CD4-positive, alpha-beta T cell treated with Interleukin-21 for 1 hour (primary cell): ENCODE data around the gene SLC6A14.

Experiments used
- DNase-seq: peaks from one replicate; pipeline ENCODE4 v3.0.0-alpha.2; 2020

The SLC6A14 gene, protein sequence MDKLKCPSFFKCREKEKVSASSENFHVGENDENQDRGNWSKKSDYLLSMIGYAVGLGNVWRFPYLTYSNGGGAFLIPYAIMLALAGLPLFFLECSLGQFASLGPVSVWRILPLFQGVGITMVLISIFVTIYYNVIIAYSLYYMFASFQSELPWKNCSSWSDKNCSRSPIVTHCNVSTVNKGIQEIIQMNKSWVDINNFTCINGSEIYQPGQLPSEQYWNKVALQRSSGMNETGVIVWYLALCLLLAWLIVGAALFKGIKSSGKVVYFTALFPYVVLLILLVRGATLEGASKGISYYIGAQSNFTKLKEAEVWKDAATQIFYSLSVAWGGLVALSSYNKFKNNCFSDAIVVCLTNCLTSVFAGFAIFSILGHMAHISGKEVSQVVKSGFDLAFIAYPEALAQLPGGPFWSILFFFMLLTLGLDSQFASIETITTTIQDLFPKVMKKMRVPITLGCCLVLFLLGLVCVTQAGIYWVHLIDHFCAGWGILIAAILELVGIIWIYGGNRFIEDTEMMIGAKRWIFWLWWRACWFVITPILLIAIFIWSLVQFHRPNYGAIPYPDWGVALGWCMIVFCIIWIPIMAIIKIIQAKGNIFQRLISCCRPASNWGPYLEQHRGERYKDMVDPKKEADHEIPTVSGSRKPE

DNA sequence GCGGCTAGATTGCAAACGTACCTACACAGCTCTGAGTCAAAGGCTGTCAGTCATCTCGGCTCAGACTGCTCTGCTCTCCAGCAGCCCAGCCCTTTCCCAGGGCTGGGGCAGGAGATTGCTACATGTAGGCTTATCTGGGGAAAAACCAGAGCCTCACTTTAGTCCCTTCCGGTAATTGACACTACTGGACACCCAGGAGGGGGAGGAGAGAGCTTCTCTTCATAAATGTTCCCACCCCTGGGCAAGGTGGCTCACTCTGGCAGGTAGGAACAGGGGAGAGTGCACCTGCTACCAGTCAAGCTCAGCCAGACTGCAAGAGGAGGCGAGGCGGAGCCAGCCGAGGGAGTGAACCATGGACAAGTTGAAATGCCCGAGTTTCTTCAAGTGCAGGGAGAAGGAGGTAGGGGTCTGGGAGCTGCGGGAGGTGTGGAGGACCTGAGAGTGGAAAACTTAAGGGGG lies at the start of gene SLC6A14:
Gene SLC6A14, plus strand, starts transcription at position 249 of the 459 bp plus-strand sequence. Its CDS starts 104 bp downstream, at position 353.
- DNase-seq: no peak

DNA sequence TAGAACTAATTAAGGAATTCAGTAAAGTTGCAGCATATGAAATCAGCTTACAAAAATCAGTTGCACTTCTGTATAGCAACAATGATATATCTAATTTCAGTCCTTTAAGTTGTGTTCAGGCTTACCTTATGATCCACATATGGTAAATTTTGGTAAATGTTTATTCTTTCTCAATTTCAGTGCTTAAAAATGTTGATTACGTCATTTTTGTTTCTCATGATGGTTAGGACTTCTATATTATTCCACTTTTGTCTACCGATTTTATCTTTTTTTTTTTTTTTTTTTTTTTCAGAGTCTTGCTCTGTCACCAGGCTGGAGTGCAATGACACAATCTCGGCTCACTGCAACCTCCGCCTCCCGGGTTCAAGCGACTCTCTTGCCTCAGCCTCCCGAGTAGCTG lies 40.7 kb upstream of the SLC6A14 start:
- no peak for DNase-seq

DNA sequence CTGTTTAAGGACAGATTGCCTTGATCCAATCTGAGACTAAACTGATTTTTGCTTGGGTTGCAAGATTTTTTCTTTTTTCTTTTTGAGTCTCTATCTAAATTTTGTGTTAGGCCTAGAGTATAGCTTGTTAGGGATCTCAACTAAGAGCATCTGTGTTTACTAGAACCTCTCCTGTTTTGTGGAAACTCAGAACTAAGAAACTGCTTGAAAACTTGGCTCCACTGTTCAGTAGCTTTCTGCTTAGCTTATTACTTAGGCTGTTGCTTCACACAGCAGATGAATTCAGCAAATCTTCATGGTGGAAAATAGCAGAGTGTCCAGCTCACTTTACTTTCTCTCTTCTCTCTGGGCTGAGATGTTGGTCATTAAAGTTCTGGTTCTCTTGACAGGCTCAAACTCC lies 36.7 kb upstream of the SLC6A14 start:
- DNase-seq: no peak

DNA sequence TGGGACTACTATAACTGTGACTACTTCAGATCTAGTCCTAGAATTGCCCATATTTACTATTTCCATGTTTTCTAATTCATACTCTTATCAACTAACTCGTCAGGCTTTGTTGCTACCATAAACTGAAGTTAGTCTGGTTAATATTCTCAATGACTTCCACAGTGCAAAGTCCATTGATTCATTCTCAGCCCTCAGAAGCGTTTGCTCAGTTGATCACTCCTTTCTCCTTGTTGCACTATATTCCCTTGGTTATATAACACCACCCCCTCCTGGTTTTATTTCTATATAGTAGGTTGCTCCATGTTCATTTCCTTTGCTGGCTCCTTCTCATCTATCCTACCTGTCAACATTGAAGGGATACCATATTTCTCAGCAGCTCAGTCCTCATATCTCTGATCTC lies 27.2 kb upstream of the SLC6A14 start:
- DNase-seq: no peak

DNA sequence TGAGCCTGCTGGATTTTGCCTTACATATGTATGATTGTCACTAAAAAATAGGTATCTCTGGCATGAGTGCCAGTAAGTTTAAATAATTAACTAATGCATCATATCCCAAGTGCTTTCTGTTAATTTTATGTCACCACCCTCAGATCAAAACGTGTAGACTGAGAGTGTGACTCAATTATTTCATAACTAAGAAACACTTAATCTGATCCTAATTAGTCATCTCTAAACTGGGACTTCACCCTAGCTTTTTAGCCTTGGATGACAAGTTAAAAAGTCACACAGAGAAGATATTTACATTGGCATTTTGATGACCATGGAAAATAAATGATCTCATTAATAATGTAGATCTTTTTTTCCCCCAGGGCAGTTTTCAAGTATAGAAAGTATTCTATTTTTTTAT lies 23.1 kb upstream of the SLC6A14 start:
- no peak for DNase-seq

DNA sequence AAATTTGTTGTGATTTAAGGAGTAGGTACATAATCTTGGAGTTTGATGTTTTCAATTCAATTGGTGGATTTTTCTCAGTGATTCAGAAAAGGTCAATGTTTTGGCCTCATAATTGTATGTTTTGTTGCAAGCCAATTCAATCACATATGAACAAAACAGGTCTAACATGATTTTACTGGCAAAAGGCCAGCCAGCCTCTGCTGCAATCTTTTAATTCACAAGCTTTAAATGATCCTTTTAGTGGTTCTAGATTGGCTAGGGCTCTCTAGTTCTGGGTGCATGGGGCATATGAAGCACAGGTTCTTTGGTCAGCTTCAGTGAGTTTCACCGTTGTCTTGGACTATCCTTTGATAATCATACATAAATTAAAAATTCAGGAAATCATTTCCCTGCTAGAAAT lies 19.2 kb upstream of the SLC6A14 start:
- DNase-seq: no peak

DNA sequence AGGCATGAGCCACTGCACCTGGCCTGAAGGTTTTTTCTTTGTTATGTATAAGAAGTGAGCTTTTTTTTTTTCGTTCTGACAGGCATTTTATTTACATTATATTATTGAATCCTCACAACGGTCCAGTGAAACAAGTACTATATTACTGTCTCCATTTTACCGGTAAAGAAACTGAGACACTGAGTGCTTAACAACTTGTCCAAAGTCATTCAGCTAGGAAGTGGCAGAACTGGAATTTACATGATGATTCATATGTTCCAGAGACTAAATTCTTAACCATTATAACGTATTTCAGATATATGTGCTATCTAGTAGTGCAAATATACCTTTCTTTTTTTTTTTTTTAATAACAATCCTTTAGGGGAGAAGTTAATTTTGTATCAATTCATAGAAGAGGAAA lies 18.4 kb upstream of the SLC6A14 start:
- no peak for DNase-seq

DNA sequence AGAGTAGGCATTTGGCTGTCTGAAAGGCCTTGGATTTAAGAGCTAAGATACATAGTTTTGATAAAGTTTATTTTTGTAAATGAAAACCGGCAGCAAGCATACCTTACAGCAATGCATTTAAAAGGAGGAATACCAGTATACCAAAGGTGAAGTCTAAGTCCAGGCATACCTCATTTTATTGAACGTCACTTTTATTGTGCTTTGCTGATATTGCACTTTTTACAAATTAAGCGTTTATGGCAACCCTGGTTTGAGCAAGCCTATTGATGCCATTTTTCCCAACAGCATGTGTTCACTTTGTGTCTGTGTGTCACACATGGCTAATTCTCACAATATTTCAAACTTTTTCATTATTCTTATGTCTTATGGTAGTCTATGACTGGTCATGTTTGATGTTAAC lies 8.4 kb upstream of the SLC6A14 start:
- DNase-seq: no peak

DNA sequence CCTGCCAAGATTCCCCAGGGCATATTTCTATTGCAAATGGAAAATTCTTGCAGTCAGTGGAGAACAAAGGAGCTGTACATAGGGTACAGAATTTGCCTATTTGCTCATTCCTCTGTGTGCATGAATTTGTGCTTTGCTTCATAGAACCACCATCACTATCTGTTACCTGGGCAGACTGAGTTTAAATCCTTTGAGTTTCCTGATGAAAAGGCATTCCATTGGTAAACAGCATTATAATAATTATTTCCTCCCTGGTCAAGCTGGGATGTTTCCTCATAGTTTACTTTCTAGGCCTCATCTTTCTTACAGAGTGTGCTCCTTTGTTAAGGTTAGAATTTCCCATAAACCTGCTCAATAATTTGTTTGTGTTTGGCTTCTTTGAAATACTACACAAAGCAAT lies 809 bp upstream of the SLC6A14 start:
- DNase-seq: no peak

DNA sequence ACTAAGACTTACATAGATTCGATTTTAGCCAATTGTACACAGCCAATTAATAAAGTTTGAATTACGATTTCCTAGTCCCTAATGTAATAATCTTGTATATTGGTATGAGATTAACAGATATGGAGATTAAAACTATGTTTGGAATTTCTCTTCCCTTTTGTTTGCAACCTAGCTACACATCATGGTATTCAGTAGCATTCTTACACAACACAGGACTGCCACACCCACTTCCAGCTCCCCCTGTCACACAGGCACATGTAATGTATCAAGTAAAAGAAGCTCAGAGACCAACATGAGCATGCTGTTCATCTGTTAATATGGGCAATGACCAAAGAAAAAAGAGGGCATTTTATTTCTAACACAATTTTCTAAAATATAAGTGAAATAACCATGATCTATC lies 12.8 kb downstream of the SLC6A14 start:
- DNase-seq: no peak

DNA sequence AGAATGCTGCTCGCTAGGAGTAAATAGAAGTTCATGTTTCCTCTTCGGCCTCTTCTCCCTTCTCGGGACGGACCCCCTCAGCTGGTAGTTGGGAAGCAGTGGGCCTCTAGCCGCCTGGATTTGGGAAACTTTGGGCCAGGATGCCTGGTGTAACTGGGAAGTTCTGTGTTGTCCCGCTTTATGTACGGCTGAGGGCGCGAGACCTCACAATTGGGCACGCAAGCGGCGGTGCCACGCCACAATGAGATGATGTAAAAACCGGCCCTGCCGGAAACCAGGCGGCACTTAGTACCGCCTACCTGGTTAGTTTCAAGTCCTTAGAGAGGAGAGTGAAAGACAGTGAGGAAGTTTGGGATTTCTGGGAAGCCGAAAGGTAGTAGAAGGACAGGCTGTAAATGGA lies 26.4 kb downstream of the SLC6A14 start, which contains the start of gene CT83:
Gene CT83, minus strand, starts transcription at position 155 of the 400 bp plus-strand sequence. Its CDS starts 120 bp downstream, at position 35.
- DNase-seq: no peak

DNA sequence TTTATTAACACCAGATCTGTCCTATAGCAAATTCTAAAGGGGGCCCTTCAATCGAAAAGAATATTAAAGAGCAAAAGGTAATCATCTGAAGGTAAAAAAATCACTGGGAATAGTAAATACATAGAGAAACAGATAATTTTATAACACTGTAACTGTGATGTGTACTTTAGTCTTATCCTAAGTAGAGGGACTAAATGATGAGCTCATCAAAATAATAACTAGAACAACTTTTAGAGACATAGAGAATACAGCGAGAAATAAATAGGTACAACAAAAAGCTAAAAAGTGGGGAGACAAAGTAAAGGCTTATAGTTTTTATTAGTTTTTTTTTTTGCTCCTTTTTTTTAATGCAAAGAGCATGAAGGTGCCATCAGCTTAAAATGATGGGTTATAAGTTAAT lies 43.7 kb downstream of the SLC6A14 start:
- no peak for DNase-seq

DNA sequence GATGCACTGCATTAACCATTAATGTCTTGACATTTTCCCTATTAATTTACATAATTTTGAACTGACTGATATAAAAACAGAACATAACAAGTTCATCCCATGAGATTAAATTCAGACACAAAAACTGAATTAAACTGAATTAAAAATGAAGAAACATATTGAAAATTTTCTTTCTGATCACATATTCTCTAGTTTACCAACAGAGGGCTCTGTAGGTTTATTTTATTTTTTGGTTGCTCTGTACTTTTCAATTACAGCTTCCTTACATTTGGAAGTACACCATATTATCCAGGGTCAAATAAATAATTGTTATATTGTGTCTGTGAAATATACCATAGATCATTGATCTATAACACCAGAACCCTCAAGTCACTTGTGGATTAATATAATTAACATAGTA lies 53.7 kb downstream of the SLC6A14 start:
- DNase-seq: no peak

DNA sequence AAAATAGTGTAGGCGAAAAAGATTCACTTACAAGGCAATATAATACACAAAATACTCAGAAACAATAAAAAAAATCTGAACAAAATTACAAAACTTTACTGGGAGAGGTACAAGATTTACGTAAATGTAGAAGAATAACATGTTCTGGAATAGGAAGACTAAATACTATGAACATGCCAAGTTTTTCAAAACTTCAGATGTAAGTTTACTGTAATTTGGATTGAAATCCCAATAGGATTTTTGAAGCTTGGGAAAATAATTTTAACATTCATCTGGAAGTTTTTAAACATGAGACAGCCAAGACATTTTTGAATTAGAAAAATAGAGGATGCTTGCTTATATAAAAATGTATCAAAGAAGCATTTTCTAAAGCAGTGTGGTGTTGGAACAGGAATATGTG lies 56.9 kb downstream of the SLC6A14 start:
- DNase-seq: no peak

DNA sequence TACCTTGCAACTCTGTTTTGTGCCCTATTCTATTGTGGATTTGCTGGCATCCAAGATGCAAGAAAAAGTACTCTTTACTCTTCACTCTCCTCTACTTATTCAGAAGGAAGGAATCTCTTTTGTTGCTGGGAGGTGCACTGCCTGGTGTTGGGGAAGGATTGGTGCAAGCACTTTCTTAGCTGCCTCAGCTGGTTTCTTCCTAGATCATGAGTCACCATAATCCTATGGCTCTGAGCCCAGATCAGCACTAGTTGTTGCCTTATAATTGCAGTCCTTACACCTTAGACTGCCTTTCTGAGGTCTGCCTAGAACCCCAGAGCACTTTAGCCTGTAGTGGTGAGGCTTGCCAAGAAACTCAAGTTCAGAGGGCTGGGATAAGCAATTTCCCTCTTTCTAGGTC lies 63.4 kb downstream of the SLC6A14 start:
- DNase-seq: no peak
